HG02763 (cell line): Measurements from ENCODE around the gene ICAM1.
A peak's percentile ranks its signal among the peaks of the same experiment; 100 is the strongest.
"Not testable (repeated sequence)": the region's sequence is repeated elsewhere in the genome, so short reads cannot be mapped to it uniquely, and the experiment has no call there.

Experiments
- ATAC-seq: cut with Tn5 transposase; IDR thresholded peaks from one replicate; pipeline ENCODE4 v1.9.1; 2021; ENCODE audit warnings: mild to moderate bottlenecking, moderate library complexity; ENCODE audit not compliant: unreplicated experiment

The ICAM1 gene

GRCh38 chr19:10241826-10242449 is 29.0 kb upstream of the ICAM1 start:
- not testable (repeated sequence) for ATAC-seq

- no peak for ATAC-seq
Observed at GRCh38 chr19:10243606-10244005, 27.3 kb upstream of the ICAM1 start.

GRCh38 chr19:10245189-10245939 is 25.6 kb upstream of the ICAM1 start:
- no peak for ATAC-seq

GRCh38 chr19:10246511-10246910 is 24.4 kb upstream of the ICAM1 start:
- ATAC-seq: no peak

- ATAC-seq: peak; percentile 90
Observed at GRCh38 chr19:10251792-10252694, 18.9 kb upstream of the ICAM1 start, which contains the start of gene MRPL4. MRPL4 (plus strand) TSS chr19:10252214; CDS start chr19:10252254, 40 bp downstream.

GRCh38 chr19:10252707-10253106 is 18.2 kb upstream of the ICAM1 start:
- ATAC-seq: no peak

GRCh38 chr19:10254244-10254643 is 16.7 kb upstream of the ICAM1 start:
- no peak for ATAC-seq

- ATAC-seq: no peak
Observed at GRCh38 chr19:10255358-10255757, 15.6 kb upstream of the ICAM1 start.

GRCh38 chr19:10256551-10256950 is 14.4 kb upstream of the ICAM1 start:
- no peak for ATAC-seq

- no peak for ATAC-seq
Observed at GRCh38 chr19:10256970-10257615, 13.8 kb upstream of the ICAM1 start.

GRCh38 chr19:10258080-10258710 is 12.7 kb upstream of the ICAM1 start:
- ATAC-seq: no peak

GRCh38 chr19:10259162-10259905 is 11.6 kb upstream of the ICAM1 start:
- ATAC-seq: no peak

GRCh38 chr19:10260141-10260584 is 10.8 kb upstream of the ICAM1 start:
- ATAC-seq: no peak

GRCh38 chr19:10262771-10263170 is 8.1 kb upstream of the ICAM1 start:
- ATAC-seq: no peak

GRCh38 chr19:10266706-10267105 is 4.2 kb upstream of the ICAM1 start:
- ATAC-seq: no peak

GRCh38 chr19:10268071-10268470 is 2.8 kb upstream of the ICAM1 start:
- ATAC-seq: no peak

GRCh38 chr19:10269333-10270179 is 1.4 kb upstream of the ICAM1 start:
- no peak for ATAC-seq

GRCh38 chr19:10270180-10270615 is 722 bp upstream of the ICAM1 start:
- peak; percentile 41 for ATAC-seq
